CD14-positive monocyte (primary cell): ENCODE measurements around the gene GPR158. TPM values are rescaled to one million over a fixed set of nuclear protein-coding genes. Genes with fewer than 3 reads are reported as not detected.

Source experiments
- DNase-seq, 3 donors: peaks; one replicate each; pipeline ENCODE4 v3.0.0-alpha.2; 2011 to 2022
- H2AFZ ChIP-seq: 2 replicates; pipeline ENCODE4 v1.6.0; 2012; ENCODE audit warnings: mild to moderate bottlenecking, low read depth, low read length, inconsistent platforms; ENCODE audit not compliant: insufficient read depth, poor library complexity, severe bottlenecking
- H3K27ac ChIP-seq, 2 donors: 1 replicate in 1 of 2; 2 replicates in 1 of 2; pipeline ENCODE4 v1.5.1; 2012 to 2013; ENCODE audit warnings: low read length in 2 of 2, control low read depth in 1 of 2, inconsistent platforms in 1 of 2, low read depth in 1 of 2, mild to moderate bottlenecking in 1 of 2
- H3K27me3 ChIP-seq, 2 donors: one replicate each; pipeline versions ENCODE4 v1.6.0 to v1.6.1; 2011 to 2013; ENCODE audit warnings: low read length in 2 of 2; ENCODE audit not compliant: control insufficient read depth in 2 of 2, insufficient read depth in 2 of 2
- H3K36me3 ChIP-seq, 2 donors: replicated peaks in 1 of 2; 1 replicate in 1 of 2; 2 replicates in 1 of 2; pipeline versions ENCODE4 v1.5.1 to v1.6.1; 2012 to 2013; ENCODE audit warnings: low read length in 2 of 2, control low read depth in 1 of 2, inconsistent platforms in 1 of 2, mild to moderate bottlenecking in 1 of 2; ENCODE audit not compliant: insufficient read depth in 2 of 2, control insufficient read depth in 1 of 2
- H3K4me1 ChIP-seq, 2 donors: 1 replicate in 1 of 2; 2 replicates in 1 of 2; pipeline versions ENCODE4 v1.5.1 to v1.6.1; 2012 to 2013; ENCODE audit warnings: low read length in 2 of 2, control low read depth in 1 of 2, inconsistent platforms in 1 of 2, mild to moderate bottlenecking in 1 of 2, moderate library complexity in 1 of 2; ENCODE audit not compliant: insufficient read depth in 2 of 2, control insufficient read depth in 1 of 2
- H3K4me2 ChIP-seq: replicated peaks from 2 replicates; pipeline ENCODE3; 2012; ENCODE audit warnings: low read length, moderate library complexity, mild to moderate bottlenecking; ENCODE audit not compliant: poor library complexity, severe bottlenecking; ENCODE audit errors: extremely low read depth
- H3K4me3 ChIP-seq, 3 experiments: fragments of 200-600 bp in 1 of 3; sonication (generic) in 1 of 3; replicated peaks in 1 of 3; 1 replicate in 2 of 3; 2 replicates in 1 of 3; pipeline ENCODE4 v1.5.1; 2011 to 2013; ENCODE audit warnings: low read length in 3 of 3, mild to moderate bottlenecking in 3 of 3, control low read depth in 2 of 3, low read depth in 2 of 3, inconsistent platforms in 1 of 3, moderate library complexity in 1 of 3
- H3K79me2 ChIP-seq: 2 replicates; pipeline ENCODE4 v1.6.0; 2012; ENCODE audit warnings: mild to moderate bottlenecking, control low read depth, inconsistent platforms, low read length, moderate library complexity; ENCODE audit not compliant: insufficient read depth
- H3K9ac ChIP-seq: 2 replicates; pipeline ENCODE4 v1.6.0; 2017; ENCODE audit warnings: low read length, mild to moderate bottlenecking; ENCODE audit not compliant: insufficient read depth, poor library complexity, severe bottlenecking
- H3K9me3 ChIP-seq, 2 donors: replicated peaks in 1 of 2; 1 replicate in 1 of 2; 2 replicates in 1 of 2; pipeline versions ENCODE4 v1.5.1 to v1.6.1; 2012 to 2013; ENCODE audit warnings: low read length in 2 of 2, control low read depth in 1 of 2; ENCODE audit not compliant: control insufficient read depth in 1 of 2, insufficient read depth in 1 of 2
- H4K20me1 ChIP-seq: 2 replicates; pipeline ENCODE4 v1.6.0; 2012; ENCODE audit warnings: mild to moderate bottlenecking, low read length, control low read depth, moderate library complexity; ENCODE audit not compliant: insufficient read depth
- H3K27ac Mint-ChIP-seq, 7 donors: one replicate each; pipeline ENCODE4 v1.8.0; 2020; ENCODE audit warnings: mild to moderate bottlenecking in 7 of 7, mixed read lengths in 7 of 7, moderate library complexity in 6 of 7, inconsistent platforms in 2 of 7
- H3K27me3 Mint-ChIP-seq, 3 donors: one replicate each; pipeline ENCODE4 v1.8.0; 2021 to 2022; ENCODE audit warnings: low read depth in 3 of 3, mild to moderate bottlenecking in 3 of 3, mixed read lengths in 3 of 3, moderate library complexity in 3 of 3, inconsistent platforms in 1 of 3
- H3K36me3 Mint-ChIP-seq, 2 donors: one replicate each; pipeline ENCODE4 v1.8.0; 2020; ENCODE audit warnings: mixed read lengths in 2 of 2, inconsistent platforms in 1 of 2, mild to moderate bottlenecking in 1 of 2
- H3K4me1 Mint-ChIP-seq: one replicate; pipeline ENCODE4 v1.8.0; 2020; ENCODE audit warnings: mild to moderate bottlenecking, mixed read lengths
- H3K4me3 Mint-ChIP-seq, 2 donors: one replicate each; pipeline ENCODE4 v1.8.0; 2020; ENCODE audit warnings: mild to moderate bottlenecking in 2 of 2, mixed read lengths in 2 of 2, moderate library complexity in 1 of 2
- H3K9me3 Mint-ChIP-seq, 7 donors: one replicate each; pipeline ENCODE4 v1.8.0; 2020 to 2022; ENCODE audit warnings: mixed read lengths in 7 of 7, mild to moderate bottlenecking in 6 of 7, moderate library complexity in 6 of 7, inconsistent platforms in 2 of 7
- WGBS: methylation state at CpG from one replicate; pipeline ENCODE4 v1.1.5; 2013; ENCODE audit warnings: missing lambda C conversion rate; ENCODE audit not compliant: insufficient coverage; 5-methylcytosine and 5-hydroxymethylcytosine counted together
- intact Hi-C, 2 donors: fragments of 100-400 bp; cut with micrococcal nuclease; formaldehyde crosslinking; loops; one replicate each; pipeline versions ENCODE4 v1.15.0 to v1.15.1; 2023
- polyA plus RNA-seq, 3 donors: library from polyadenylated mRNA; depleted of rRNA in 1 of 3; unstranded in 2 of 3; stranded (reverse) in 1 of 3; fragments of 300-500 nt in 2 of 3; fragments of >200 nt in 1 of 3; fragmentation: Illumina TruSeq in 2 of 3; gene quantifications; 1 replicate in 2 of 3; 2 replicates in 1 of 3; pipeline ENCODE4 v1.2.3, GENCODE V29; 2012 to 2021
- TF ChIP-seq, protein P1 (sequence below): fragments of 200-600 bp; IDR thresholded peaks from one replicate; pipeline ENCODE4 v1.8.0; 2022; ENCODE audit warnings: antibody characterized with exemption, mild to moderate bottlenecking

The GPR158 gene
- polyA plus RNA-seq, 3 donors = not detected

DNA sequence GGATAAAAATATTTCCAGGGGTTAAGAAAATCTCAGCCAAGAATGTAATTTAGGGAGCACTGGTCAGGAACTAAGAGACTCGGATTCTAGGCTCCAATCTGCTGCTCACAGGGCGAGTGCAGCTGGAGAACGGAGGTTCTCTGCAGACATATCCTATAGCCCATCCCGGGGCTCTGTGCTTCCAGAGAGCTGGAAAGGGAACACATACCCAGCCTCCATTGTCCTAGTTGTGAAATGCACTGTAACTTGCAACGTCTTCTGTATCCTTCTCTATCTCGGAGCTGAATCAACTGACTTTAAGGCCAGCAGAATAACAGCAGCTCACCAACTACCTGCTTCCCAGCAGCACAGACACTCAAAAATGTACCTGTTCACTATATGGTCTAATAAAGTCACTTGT, 408.2 kb downstream of the GPR158 start:
- H3K36me3 ChIP-seq = no peaks in the 10 kb centered on the region
- Mint-ChIP-seq H3K9me3 (peaks cover 4 to 19% (median 12%) of the 10 kb centered on the region in 7 donors), H3K27ac (no peak overlapping the region), H3K36me3 (no peaks in the 10 kb centered on the region), H3K27me3 (no peaks in the 10 kb centered on the region), H3K4me3 (no peak overlapping the region), H3K4me1 (no peaks in the 10 kb centered on the region)
- no peaks in the 10 kb centered on the region for H3K4me1 ChIP-seq
- no peaks in the 10 kb centered on the region for H3K79me2 ChIP-seq
- H3K27ac ChIP-seq = no peak overlapping the region
- H3K4me2 ChIP-seq = no peak overlapping the region
- no peaks in the 10 kb centered on the region for H4K20me1 ChIP-seq
- 93% methylated on average over 6 of the region's 6 CpGs for WGBS
- H2AFZ ChIP-seq = no peak overlapping the region
- TF ChIP-seq, protein P1, sequence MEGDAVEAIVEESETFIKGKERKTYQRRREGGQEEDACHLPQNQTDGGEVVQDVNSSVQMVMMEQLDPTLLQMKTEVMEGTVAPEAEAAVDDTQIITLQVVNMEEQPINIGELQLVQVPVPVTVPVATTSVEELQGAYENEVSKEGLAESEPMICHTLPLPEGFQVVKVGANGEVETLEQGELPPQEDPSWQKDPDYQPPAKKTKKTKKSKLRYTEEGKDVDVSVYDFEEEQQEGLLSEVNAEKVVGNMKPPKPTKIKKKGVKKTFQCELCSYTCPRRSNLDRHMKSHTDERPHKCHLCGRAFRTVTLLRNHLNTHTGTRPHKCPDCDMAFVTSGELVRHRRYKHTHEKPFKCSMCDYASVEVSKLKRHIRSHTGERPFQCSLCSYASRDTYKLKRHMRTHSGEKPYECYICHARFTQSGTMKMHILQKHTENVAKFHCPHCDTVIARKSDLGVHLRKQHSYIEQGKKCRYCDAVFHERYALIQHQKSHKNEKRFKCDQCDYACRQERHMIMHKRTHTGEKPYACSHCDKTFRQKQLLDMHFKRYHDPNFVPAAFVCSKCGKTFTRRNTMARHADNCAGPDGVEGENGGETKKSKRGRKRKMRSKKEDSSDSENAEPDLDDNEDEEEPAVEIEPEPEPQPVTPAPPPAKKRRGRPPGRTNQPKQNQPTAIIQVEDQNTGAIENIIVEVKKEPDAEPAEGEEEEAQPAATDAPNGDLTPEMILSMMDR = no peak
- H3K27me3 ChIP-seq = no peaks in the 10 kb centered on the region
- H3K9ac ChIP-seq = no peak overlapping the region
- intact Hi-C loops = no loop called here
- H3K4me3 ChIP-seq = no peak overlapping the region
- DNase-seq = no peak
- peaks cover 15 to 24% of the 10 kb centered on the region in 2 donors for H3K9me3 ChIP-seq

DNA sequence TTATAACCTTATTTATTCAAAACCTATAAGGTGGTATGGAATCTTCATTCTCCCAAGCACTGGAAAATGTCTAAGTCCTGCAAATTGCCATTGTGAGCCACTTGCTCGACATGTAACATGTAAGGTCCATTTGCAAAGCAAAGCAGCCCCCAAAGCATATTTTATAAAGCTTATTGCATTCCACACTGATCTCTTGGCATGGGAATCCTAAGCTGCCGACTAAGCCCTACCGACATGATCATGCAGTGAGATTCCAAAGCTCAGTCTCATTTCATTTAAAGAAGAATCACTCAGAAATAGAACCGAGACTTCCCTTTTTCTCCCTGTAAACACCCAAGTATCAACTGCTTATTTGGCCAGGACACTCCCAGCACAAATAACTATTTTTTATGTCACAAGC, 425.9 kb downstream of the GPR158 start:
- Mint-ChIP-seq H3K27ac (no peak overlapping the region), H3K36me3 (no peaks in the 10 kb centered on the region)

More for the DNA sequence above, 425.9 kb downstream of the GPR158 start:
- no peak for DNase-seq
- H3K9me3 Mint-ChIP-seq = peaks cover 0 to 9% (median 2%) of the 10 kb centered on the region in 7 donors
- 77% methylated on average over 3 of the region's 4 CpGs for WGBS
- Histone ChIP-seq H3K9me3 (no peaks in the 10 kb centered on the region), H3K79me2 (no peaks in the 10 kb centered on the region), H3K9ac (no peak overlapping the region), H3K4me3 (no peak overlapping the region), H2AFZ (no peak overlapping the region), H4K20me1 (no peaks in the 10 kb centered on the region), H3K4me2 (no peak overlapping the region), H3K27me3 (no peaks in the 10 kb centered on the region), H3K27ac (no peak overlapping the region), H3K4me1 (no peaks in the 10 kb centered on the region), H3K36me3 (no peaks in the 10 kb centered on the region)
- no peak overlapping the region for H3K4me3 Mint-ChIP-seq
- H3K27me3 Mint-ChIP-seq = no peaks in the 10 kb centered on the region
- intact Hi-C loops = no loop called here
- H3K4me1 Mint-ChIP-seq = no peaks in the 10 kb centered on the region
- TF ChIP-seq, protein P1 = no peak
